ENCODE data around the gene UNK.
"Not testable (repeated sequence)": the region's sequence is repeated elsewhere in the genome, so short reads cannot be mapped to it uniquely, and the experiment has no call there.

The UNK gene

GRCh38 chr17:75785016-75785890 is 647 bp downstream of the UNK start:
- intact Hi-C loops (cut with micrococcal nuclease), result no loop called here
- Mint-ChIP-seq H3K36me3 (ENCODE audit: low read depth) (peaks cover 7% of the 10 kb centered on the region), H3K27me3 (no peaks in the 10 kb centered on the region), H3K9me3 (no peaks in the 10 kb centered on the region), H3K4me3 (peak overlapping the region; percentile 81), H3K4me1 (ENCODE audit: low read depth) (peaks cover 29% of the 10 kb centered on the region), H3K27ac (peak overlapping the region; percentile 99)

- Mint-ChIP-seq H3K9me3 (no peaks in the 10 kb centered on the region), H3K27ac (no peak overlapping the region)
- intact Hi-C loops (cut with micrococcal nuclease), result no loop called here
Measured at GRCh38 chr17:75791254-75791653, 6.6 kb downstream of the UNK start.

GRCh38 chr17:75793460-75793859 is 8.9 kb downstream of the UNK start:
- Mint-ChIP-seq H3K27me3 (no peaks in the 10 kb centered on the region), H3K4me3 (no peak overlapping the region), H3K36me3 (ENCODE audit: low read depth) (peaks cover 46% of the 10 kb centered on the region), H3K27ac (no peak overlapping the region), H3K9me3 (no peaks in the 10 kb centered on the region), H3K4me1 (ENCODE audit: low read depth) (peaks cover 6% of the 10 kb centered on the region)
- intact Hi-C loops (cut with micrococcal nuclease), result no loop called here

More at GRCh38 chr17:75791254-75791653, 6.6 kb downstream of the UNK start:
- H3K36me3 Mint-ChIP-seq (ENCODE audit: low read depth), result peaks cover 27% of the 10 kb centered on the region
- no peaks in the 10 kb centered on the region for H3K27me3 Mint-ChIP-seq
- H3K4me3 Mint-ChIP-seq, result no peak overlapping the region
- H3K4me1 Mint-ChIP-seq (ENCODE audit: low read depth), result peaks cover 18% of the 10 kb centered on the region

GRCh38 chr17:75795820-75796607 is 11.4 kb downstream of the UNK start:
- Mint-ChIP-seq H3K4me3 (no peak overlapping the region), H3K27me3 (no peaks in the 10 kb centered on the region), H3K4me1 (ENCODE audit: low read depth) (peaks cover 6% of the 10 kb centered on the region), H3K27ac (no peak overlapping the region), H3K9me3 (no peaks in the 10 kb centered on the region), H3K36me3 (ENCODE audit: low read depth) (peaks cover 70% of the 10 kb centered on the region)
- intact Hi-C loops (cut with micrococcal nuclease), result no loop called here

- no peaks in the 10 kb centered on the region for H3K9me3 Mint-ChIP-seq
- H3K4me1 Mint-ChIP-seq (ENCODE audit: low read depth), result no peaks in the 10 kb centered on the region
- H3K27ac Mint-ChIP-seq, result no peak overlapping the region
- intact Hi-C loops (cut with micrococcal nuclease), result no loop called here
- no peaks in the 10 kb centered on the region for H3K27me3 Mint-ChIP-seq
- peaks cover 82% of the 10 kb centered on the region for H3K36me3 Mint-ChIP-seq (ENCODE audit: low read depth)
- no peak overlapping the region for H3K4me3 Mint-ChIP-seq
Measured at GRCh38 chr17:75799402-75799801, 14.8 kb downstream of the UNK start.

- Mint-ChIP-seq H3K9me3 (no peaks in the 10 kb centered on the region), H3K36me3 (ENCODE audit: low read depth) (peaks cover 50% of the 10 kb centered on the region)
- intact Hi-C loops (cut with micrococcal nuclease), result no loop called here
Measured at GRCh38 chr17:75803883-75804282, 19.3 kb downstream of the UNK start.

GRCh38 chr17:75806822-75807500 is 22.4 kb downstream of the UNK start:
- no peaks in the 10 kb centered on the region for H3K9me3 Mint-ChIP-seq
- H3K27me3 Mint-ChIP-seq, result no peaks in the 10 kb centered on the region
- no peak overlapping the region for H3K4me3 Mint-ChIP-seq
- peaks cover 52% of the 10 kb centered on the region for H3K36me3 Mint-ChIP-seq (ENCODE audit: low read depth)
- intact Hi-C loops (cut with micrococcal nuclease), result no loop called here
- no peak overlapping the region for H3K27ac Mint-ChIP-seq
- H3K4me1 Mint-ChIP-seq (ENCODE audit: low read depth), result no peaks in the 10 kb centered on the region

More at GRCh38 chr17:75803883-75804282, 19.3 kb downstream of the UNK start:
- H3K27me3 Mint-ChIP-seq, result no peaks in the 10 kb centered on the region
- no peak overlapping the region for H3K27ac Mint-ChIP-seq
- H3K4me1 Mint-ChIP-seq (ENCODE audit: low read depth), result no peaks in the 10 kb centered on the region
- no peak overlapping the region for H3K4me3 Mint-ChIP-seq

GRCh38 chr17:75807861-75808260 is 23.3 kb downstream of the UNK start:
- Mint-ChIP-seq H3K4me1 (ENCODE audit: low read depth) (no peaks in the 10 kb centered on the region), H3K36me3 (ENCODE audit: low read depth) (peaks cover 54% of the 10 kb centered on the region), H3K4me3 (no peak overlapping the region), H3K27me3 (no peaks in the 10 kb centered on the region), H3K9me3 (no peaks in the 10 kb centered on the region), H3K27ac (no peak overlapping the region)
- intact Hi-C loops (cut with micrococcal nuclease), result no loop called here

GRCh38 chr17:75808549-75808904 is 23.9 kb downstream of the UNK start:
- H3K27me3 Mint-ChIP-seq, result no peaks in the 10 kb centered on the region
- H3K36me3 Mint-ChIP-seq (ENCODE audit: low read depth), result peaks cover 54% of the 10 kb centered on the region
- no peak overlapping the region for H3K27ac Mint-ChIP-seq
- H3K9me3 Mint-ChIP-seq, result no peaks in the 10 kb centered on the region
- no peak overlapping the region for H3K4me3 Mint-ChIP-seq
- H3K4me1 Mint-ChIP-seq (ENCODE audit: low read depth), result no peaks in the 10 kb centered on the region
- intact Hi-C loops (cut with micrococcal nuclease), result no loop called here

- no peak overlapping the region for H3K27ac Mint-ChIP-seq
- no peaks in the 10 kb centered on the region for H3K9me3 Mint-ChIP-seq
- no peaks in the 10 kb centered on the region for H3K4me1 Mint-ChIP-seq (ENCODE audit: low read depth)
- intact Hi-C loops (cut with micrococcal nuclease), result no loop called here
- H3K27me3 Mint-ChIP-seq, result no peaks in the 10 kb centered on the region
- H3K36me3 Mint-ChIP-seq (ENCODE audit: low read depth), result peaks cover 59% of the 10 kb centered on the region
- no peak overlapping the region for H3K4me3 Mint-ChIP-seq
Measured at GRCh38 chr17:75808905-75809621, 24.5 kb downstream of the UNK start.

- intact Hi-C loops (cut with micrococcal nuclease), result no loop called here
- H3K9me3 Mint-ChIP-seq, result no peaks in the 10 kb centered on the region
- H3K27ac Mint-ChIP-seq, result no peak overlapping the region
- H3K4me1 Mint-ChIP-seq (ENCODE audit: low read depth), result no peaks in the 10 kb centered on the region
- H3K27me3 Mint-ChIP-seq, result no peaks in the 10 kb centered on the region
- H3K4me3 Mint-ChIP-seq, result no peak overlapping the region
- H3K36me3 Mint-ChIP-seq (ENCODE audit: low read depth), result peaks cover 65% of the 10 kb centered on the region
Measured at GRCh38 chr17:75809631-75810111, 25.1 kb downstream of the UNK start.

- no peaks in the 10 kb centered on the region for H3K9me3 Mint-ChIP-seq
- H3K4me1 Mint-ChIP-seq (ENCODE audit: low read depth), result no peaks in the 10 kb centered on the region
- H3K27me3 Mint-ChIP-seq, result no peaks in the 10 kb centered on the region
- H3K36me3 Mint-ChIP-seq (ENCODE audit: low read depth), result peaks cover 71% of the 10 kb centered on the region
- H3K4me3 Mint-ChIP-seq, result no peak overlapping the region
- H3K27ac Mint-ChIP-seq, result no peak overlapping the region
- intact Hi-C loops (cut with micrococcal nuclease), result no loop called here
Measured at GRCh38 chr17:75810216-75810615, 25.6 kb downstream of the UNK start.

- peaks cover 74% of the 10 kb centered on the region for H3K36me3 Mint-ChIP-seq (ENCODE audit: low read depth)
- H3K9me3 Mint-ChIP-seq; H3K4me1 Mint-ChIP-seq (ENCODE audit: low read depth); H3K27ac Mint-ChIP-seq; H3K4me3 Mint-ChIP-seq; H3K27me3 Mint-ChIP-seq; intact Hi-C loops (cut with micrococcal nuclease): not testable (repeated sequence)
Measured at GRCh38 chr17:75810756-75811155, 26.1 kb downstream of the UNK start.
